ENCODE measurements around the gene NRARP.

DNA sequence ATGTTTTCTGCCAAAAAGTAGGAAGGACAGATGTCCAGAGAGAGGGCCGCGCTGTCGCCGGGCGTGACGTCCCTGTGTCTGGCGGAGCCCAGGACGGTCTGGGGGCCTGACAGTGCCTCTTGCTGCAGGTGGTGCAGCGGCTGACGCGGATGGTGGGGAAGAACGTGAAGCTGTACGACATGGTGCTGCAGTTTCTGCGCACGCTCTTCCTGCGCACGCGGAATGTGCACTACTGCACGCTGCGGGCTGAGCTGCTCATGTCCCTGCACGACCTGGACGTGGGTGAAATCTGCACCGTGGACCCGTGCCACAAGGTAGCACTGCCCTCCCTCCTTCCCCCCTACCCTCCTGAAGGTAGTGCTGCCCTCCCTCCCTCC is 39.2 kb downstream of the NRARP start:
- TF ChIP-seq, protein P1, sequence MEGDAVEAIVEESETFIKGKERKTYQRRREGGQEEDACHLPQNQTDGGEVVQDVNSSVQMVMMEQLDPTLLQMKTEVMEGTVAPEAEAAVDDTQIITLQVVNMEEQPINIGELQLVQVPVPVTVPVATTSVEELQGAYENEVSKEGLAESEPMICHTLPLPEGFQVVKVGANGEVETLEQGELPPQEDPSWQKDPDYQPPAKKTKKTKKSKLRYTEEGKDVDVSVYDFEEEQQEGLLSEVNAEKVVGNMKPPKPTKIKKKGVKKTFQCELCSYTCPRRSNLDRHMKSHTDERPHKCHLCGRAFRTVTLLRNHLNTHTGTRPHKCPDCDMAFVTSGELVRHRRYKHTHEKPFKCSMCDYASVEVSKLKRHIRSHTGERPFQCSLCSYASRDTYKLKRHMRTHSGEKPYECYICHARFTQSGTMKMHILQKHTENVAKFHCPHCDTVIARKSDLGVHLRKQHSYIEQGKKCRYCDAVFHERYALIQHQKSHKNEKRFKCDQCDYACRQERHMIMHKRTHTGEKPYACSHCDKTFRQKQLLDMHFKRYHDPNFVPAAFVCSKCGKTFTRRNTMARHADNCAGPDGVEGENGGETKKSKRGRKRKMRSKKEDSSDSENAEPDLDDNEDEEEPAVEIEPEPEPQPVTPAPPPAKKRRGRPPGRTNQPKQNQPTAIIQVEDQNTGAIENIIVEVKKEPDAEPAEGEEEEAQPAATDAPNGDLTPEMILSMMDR (IDR thresholded peaks at IDR 0.05), result no peak
- TF ChIP-seq EP300 (IDR thresholded peaks at IDR 0.05), result no peak
- no peak for TF ChIP-seq POLR2A (IDR thresholded peaks at IDR 0.05)

All from sigmoid colon (tissue), 4 donors.